Adipocyte (in vitro differentiated cells): ENCODE results near the gene CPXM1.
A peak's percentile ranks its signal among the peaks of the same experiment; 100 is the strongest.
"Not testable (repeated sequence)": the region's sequence is repeated elsewhere in the genome, so short reads cannot be mapped to it uniquely, and the experiment has no call there.

ENCODE experiments used
- DNase-seq: peaks from one replicate; pipeline ENCODE4 v3.0.0-alpha.2; 2015; ENCODE audit warnings: low read depth
- H3K27me3 ChIP-seq: replicated peaks from 2 replicates; pipeline ENCODE4 v1.7.0; 2013; ENCODE audit warnings: mild to moderate bottlenecking, low read length, moderate library complexity; ENCODE audit not compliant: control insufficient read depth, insufficient read depth
- H3K36me3 ChIP-seq: 2 replicates; pipeline ENCODE4 v1.7.0; 2013; ENCODE audit warnings: low read length, mild to moderate bottlenecking, moderate library complexity; ENCODE audit not compliant: control insufficient read depth, insufficient read depth, severe bottlenecking
- H3K4me1 ChIP-seq: 2 replicates; pipeline ENCODE4 v1.7.0; 2013; ENCODE audit warnings: mild to moderate bottlenecking, low read length, moderate library complexity; ENCODE audit not compliant: control insufficient read depth, insufficient read depth
- H3K4me3 ChIP-seq: 2 replicates; pipeline ENCODE4 v1.7.0; 2013; ENCODE audit warnings: mild to moderate bottlenecking, low read length, moderate library complexity
- H3K9ac ChIP-seq: 2 replicates; pipeline ENCODE4 v1.7.0; 2013; ENCODE audit warnings: mild to moderate bottlenecking, low read length, moderate library complexity
- H3K9me3 ChIP-seq: 2 replicates; pipeline ENCODE4 v1.7.0; 2013; ENCODE audit warnings: mild to moderate bottlenecking, low read length, moderate library complexity; ENCODE audit not compliant: control insufficient read depth

CPXM1 gene

DNA sequence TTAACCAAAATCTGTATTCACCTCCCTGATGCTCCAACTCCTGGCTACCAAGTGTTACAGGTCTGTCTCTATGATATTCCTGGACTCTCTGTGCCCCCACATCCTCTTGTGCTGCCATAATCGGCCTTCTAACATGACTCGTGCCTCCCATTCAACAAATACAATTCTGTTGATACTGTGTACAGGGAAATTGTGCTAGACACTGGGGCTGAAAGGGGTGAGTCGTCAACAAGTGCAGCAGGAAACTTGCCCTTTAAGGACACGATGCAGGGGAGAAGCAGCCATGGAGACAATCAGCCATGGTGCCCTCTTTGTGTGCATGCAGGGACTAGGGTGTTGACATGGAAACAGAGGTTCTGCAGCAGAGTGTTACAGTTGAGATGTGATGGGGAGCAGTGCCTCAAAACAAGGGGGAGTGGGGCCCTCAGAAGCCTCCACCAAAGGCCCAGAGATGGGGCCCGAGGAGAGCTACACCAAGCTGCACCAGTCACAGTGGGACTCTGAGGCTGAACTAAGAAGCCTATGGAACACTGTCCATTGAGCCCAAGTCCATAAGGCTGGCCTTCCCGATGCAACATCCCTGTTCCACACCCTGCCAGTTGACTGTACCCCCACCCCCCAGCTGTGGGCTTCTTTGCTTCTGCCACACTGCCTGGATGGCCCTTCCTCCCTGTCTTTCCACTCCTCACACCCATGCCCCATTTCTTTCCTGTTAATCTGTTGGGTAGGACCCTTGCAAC lies 37.0 kb upstream of the CPXM1 start:
- Histone ChIP-seq H3K36me3 (peaks cover 24% of the 10 kb centered on the region), H3K4me1 (peaks cover 19% of the 10 kb centered on the region), H3K27me3 (no peaks in the 10 kb centered on the region), H3K4me3 (no peak overlapping the region), H3K9ac (no peak overlapping the region), H3K9me3 (no peaks in the 10 kb centered on the region)
- DNase-seq = no peak

DNA sequence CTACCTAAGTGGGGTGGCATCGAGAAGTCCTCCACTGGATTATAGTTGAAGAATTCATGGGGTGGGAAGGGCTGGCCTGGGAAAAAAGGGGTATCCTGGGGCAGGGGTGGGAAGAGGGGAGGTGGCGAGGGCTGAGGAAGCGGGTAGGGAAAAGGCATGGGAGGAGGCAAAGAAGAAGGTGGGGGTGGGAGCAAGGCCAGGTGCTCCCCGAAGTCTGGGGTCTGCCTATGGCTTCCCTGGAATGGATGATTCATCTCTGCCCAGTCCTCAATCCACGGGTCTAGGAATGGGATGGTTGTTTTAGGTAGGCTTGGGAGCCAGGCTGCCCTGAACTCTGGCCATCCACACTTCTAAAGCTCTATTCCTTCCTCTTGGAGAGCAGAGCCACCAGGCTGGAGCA lies 35.6 kb upstream of the CPXM1 start:
- H3K9ac ChIP-seq = no peak overlapping the region
- H3K4me3 ChIP-seq = no peak overlapping the region
- peaks cover 24% of the 10 kb centered on the region for H3K36me3 ChIP-seq
- H3K4me1 ChIP-seq = peaks cover 21% of the 10 kb centered on the region
- no peaks in the 10 kb centered on the region for H3K27me3 ChIP-seq
- DNase-seq = no peak
- H3K9me3 ChIP-seq = no peaks in the 10 kb centered on the region

DNA sequence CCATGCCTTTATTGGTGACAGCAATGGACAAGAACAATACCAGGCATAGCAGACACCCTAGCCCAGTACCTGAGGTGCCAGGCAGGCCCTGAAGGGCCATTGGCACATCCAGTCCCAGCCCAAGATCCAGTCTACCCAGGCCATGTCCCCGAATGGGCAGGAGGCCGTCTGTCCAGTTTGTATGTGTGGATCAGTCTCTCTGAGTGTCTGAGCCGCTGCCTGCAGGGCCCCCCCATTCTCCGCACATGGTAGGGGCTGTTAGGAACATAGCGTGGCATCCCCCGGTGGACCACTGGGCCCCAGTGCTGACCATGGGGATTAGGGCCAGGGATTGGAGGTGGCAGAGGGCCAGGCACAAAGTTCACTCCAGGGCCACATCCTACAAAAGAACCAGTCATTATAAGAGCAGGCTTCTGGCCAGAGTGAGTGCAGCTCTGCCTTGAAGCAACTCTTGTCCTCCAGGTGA lies 34.9 kb upstream of the CPXM1 start:
- H3K27me3 ChIP-seq = no peaks in the 10 kb centered on the region
- H3K9me3 ChIP-seq = no peaks in the 10 kb centered on the region
- peaks cover 21% of the 10 kb centered on the region for H3K4me1 ChIP-seq
- H3K36me3 ChIP-seq = peaks cover 24% of the 10 kb centered on the region
- no peak overlapping the region for H3K9ac ChIP-seq
- DNase-seq = no peak
- no peak overlapping the region for H3K4me3 ChIP-seq

DNA sequence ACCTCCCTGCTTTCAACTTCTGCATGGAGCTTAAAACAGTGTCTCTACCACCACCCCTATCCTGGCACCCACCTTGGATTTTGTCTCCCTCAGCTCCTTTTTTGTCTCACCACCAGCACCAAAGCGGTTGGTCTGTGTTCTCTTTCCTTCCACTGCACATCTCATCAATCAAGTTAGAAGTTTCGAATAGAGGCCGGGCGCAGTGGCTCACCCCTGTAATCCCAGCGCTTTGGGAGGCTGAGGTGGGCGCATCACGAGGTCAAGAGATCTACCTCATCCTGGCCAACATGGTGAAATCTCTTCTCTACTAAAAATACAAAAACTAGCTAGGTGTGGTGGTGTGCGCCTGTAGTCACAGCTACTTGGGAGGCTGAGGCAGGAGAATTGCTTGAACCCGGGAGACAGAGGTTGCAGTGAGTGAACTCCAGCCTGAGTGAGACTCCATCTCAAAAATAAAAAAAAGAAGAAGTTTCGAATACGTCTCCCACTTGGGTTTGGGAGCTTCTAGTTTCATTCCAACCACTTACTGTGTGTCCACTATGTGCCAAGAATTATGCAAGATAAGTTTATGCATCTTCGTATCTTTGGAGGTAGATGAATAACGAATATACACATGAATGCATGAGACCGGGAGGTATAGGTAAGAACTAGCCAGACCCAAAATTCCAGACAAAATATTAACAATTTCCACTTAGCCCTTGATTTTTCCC lies 34.1 kb upstream of the CPXM1 start:
- no peak for DNase-seq
- Histone ChIP-seq H3K27me3 (no peaks in the 10 kb centered on the region), H3K4me1 (peaks cover 13% of the 10 kb centered on the region), H3K9me3 (no peaks in the 10 kb centered on the region), H3K36me3 (peaks cover 24% of the 10 kb centered on the region), H3K4me3 (no peak overlapping the region), H3K9ac (no peak overlapping the region)

DNA sequence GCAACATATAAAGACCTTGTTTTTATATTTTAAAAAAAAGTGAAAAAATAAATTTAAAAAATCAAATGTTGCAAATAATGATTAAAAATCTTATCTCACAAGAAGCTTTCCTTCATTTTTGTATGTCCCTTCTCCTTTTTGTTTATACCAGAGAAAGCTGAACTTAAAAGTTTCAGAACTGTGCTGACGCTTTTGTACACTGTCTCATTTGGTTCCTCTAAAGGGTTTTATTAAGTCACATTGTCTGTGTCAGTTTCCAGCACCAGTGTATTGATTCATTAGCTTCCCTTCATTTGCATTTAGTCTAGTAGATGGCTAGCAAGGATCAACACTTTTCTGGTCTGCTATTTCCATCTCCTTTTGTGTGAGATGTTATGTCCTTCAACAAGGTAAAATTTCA lies 33.3 kb upstream of the CPXM1 start:
- DNase-seq = no peak
- peaks cover 24% of the 10 kb centered on the region for H3K36me3 ChIP-seq
- no peaks in the 10 kb centered on the region for H3K27me3 ChIP-seq

DNA sequence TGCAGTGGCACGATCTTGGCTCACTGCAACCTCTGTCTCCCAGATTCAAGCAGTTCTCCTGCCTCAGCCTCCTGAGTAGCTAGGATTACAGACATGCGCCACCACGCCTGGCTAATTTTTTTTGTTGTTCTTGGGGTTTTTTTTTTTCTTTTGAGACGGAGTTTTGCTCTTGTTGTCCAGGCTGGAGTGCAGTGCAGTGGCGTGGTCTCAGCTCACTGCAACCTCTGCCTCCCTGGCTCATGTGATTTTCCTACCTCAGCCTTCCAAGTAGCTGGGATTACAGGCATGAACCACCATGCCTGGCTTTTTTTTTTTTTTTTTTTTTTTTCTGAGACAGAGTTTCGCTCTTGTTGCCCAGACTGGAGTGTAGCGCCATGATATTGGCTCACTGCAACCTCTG lies 30.8 kb upstream of the CPXM1 start:
- H3K4me3 ChIP-seq, H3K36me3 ChIP-seq, DNase-seq, H3K9ac ChIP-seq, H3K9me3 ChIP-seq, H3K27me3 ChIP-seq: not testable (repeated sequence)
- peaks cover 11% of the 10 kb centered on the region for H3K4me1 ChIP-seq

More for the DNA sequence above, 33.3 kb upstream of the CPXM1 start:
- no peak overlapping the region for H3K4me3 ChIP-seq
- H3K9me3 ChIP-seq = no peaks in the 10 kb centered on the region
- H3K9ac ChIP-seq = no peak overlapping the region
- H3K4me1 ChIP-seq = peaks cover 11% of the 10 kb centered on the region

DNA sequence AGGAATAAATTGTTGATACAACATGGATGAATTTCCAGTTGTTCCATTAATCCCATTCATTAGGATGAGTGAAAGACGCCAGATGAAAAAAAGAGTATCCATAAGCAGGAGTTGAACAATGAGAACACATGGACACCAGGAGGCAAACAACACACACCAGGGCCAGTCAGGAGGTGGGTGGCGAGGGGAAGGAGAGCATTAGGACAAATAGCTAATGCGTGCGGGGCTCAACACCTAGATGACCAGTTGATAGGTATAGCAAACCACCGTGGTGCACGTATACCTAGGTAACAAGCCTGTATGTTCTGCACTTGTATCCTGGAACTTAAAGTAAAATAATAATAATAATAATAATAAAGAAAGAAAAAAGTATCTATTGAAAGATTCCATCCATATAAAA lies 28.9 kb upstream of the CPXM1 start:
- H3K27me3 ChIP-seq = no peaks in the 10 kb centered on the region
- H3K9me3 ChIP-seq = no peaks in the 10 kb centered on the region
- DNase-seq = no peak
- no peak overlapping the region for H3K4me3 ChIP-seq
- peaks cover 11% of the 10 kb centered on the region for H3K4me1 ChIP-seq
- H3K36me3 ChIP-seq = no peaks in the 10 kb centered on the region
- no peak overlapping the region for H3K9ac ChIP-seq

DNA sequence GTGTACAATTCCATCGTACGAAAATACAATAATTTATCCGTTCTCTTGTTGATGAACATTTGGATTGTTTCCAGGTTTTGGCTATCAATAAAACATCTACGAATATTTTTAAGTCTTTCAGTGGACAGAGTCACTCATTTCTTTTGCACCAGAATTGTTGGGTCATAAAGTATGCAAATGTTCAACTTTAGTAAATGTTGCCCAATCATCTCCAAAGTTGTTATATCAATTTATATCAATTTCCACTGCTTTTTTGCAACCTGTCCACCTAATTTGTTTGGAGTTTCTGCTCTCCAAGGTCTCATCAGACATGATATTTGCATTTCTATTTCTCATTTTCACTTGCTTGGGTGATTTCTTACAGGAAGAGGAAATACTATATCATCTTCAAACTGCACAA lies 26.2 kb upstream of the CPXM1 start:
- Histone ChIP-seq H3K4me3 (no peak overlapping the region), H3K4me1 (peaks cover 4% of the 10 kb centered on the region), H3K9me3 (no peaks in the 10 kb centered on the region), H3K9ac (no peak overlapping the region), H3K27me3 (no peaks in the 10 kb centered on the region), H3K36me3 (no peaks in the 10 kb centered on the region)
- no peak for DNase-seq

DNA sequence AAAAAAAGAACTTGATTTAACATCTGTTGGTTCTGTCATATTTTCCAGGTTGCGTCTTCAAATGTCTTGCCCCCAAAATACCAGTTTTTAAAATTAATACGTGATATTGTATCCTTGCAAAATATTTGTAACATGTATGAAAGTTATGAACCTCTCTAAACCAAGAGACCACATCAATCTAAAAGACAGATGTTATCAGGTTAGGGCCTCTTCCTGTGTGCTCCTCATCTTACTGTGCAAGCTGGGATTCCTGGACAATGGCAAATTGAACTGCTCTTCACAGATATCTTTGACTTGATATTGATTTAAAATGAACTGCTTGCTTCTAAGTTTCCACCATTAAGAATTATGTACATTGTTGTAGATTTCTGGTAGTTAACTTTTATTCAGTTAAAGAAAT lies 25.3 kb upstream of the CPXM1 start:
- Histone ChIP-seq H3K9me3 (no peaks in the 10 kb centered on the region), H3K4me3 (no peak overlapping the region), H3K4me1 (peaks cover 4% of the 10 kb centered on the region), H3K9ac (no peak overlapping the region), H3K36me3 (no peaks in the 10 kb centered on the region), H3K27me3 (no peaks in the 10 kb centered on the region)
- no peak for DNase-seq

DNA sequence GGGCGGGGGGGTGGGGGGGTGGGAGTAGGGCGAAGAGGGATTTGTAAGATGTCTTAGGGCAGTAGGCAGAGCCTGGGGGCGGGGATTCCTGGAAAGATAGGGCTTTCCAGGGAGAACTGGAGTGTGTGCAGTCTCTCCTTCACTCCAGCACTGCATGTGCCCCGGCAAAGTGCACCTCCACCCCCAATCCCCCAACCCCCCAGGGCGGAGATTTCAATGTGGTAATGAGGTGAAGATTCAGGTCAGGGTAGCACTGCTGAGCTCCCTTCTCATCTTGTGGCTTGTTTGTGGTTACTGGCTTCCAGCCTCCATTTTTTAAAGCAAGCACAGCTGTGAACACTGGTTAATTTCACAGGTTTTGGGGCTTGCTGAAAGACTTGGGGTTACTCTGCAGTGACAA lies 21.6 kb upstream of the CPXM1 start:
- H3K4me1 ChIP-seq = peaks cover 40% of the 10 kb centered on the region
- no peak overlapping the region for H3K4me3 ChIP-seq
- no peaks in the 10 kb centered on the region for H3K27me3 ChIP-seq
- no peak for DNase-seq
- no peaks in the 10 kb centered on the region for H3K9me3 ChIP-seq
- H3K9ac ChIP-seq = no peak overlapping the region
- H3K36me3 ChIP-seq = no peaks in the 10 kb centered on the region

DNA sequence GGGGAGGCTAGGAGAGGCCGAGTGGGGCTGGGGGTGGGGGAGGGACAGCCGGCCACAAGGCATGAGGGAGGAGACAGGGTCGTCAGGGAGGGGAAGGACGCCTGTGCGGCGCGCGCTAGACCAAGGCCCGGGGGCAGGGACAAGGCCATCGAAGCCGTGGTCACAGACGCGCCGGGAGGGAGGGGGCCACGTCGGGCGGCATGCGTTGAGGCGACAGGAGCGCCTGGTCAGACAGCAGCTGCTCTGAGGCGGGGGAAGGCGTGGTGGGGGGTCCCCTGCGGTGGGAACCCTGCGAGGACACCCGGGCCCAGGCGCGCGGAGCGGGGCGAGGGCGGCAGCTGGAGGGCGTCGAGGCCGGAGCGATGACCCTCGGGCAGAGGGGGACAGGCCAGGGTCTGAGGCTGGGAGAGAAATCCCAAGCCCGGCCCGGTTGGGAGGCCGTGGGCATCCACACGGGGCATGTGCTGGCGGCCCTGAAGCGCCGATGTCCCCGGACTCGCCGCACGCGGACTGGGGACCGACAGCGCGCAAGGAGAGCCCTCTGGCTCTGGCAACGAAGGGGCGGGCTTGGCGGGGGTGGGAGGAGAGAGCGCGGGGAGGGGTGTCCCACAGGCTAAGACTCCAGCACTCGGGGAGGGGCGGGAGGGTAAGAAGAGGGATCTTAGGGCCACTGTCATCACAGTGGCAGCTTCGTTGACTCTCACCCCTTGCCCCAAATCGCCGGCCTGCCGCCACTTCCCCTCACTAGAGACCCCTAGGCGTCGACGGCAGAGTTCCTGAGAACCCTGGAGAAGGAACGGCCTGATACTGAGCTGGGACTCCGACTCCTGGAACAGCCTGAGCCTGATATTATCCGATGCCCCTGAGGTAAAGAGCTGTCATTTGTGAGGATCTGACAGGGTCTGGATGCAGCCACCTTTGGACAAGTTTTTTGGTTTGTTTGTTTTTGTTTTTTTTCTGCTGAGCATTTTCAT lies 20.8 kb upstream of the CPXM1 start:
- no peak for DNase-seq

More for the DNA sequence above, 20.8 kb upstream of the CPXM1 start:
- no peaks in the 10 kb centered on the region for H3K9me3 ChIP-seq
- no peak overlapping the region for H3K9ac ChIP-seq
- no peaks in the 10 kb centered on the region for H3K27me3 ChIP-seq
- H3K4me1 ChIP-seq = peaks cover 48% of the 10 kb centered on the region
- H3K36me3 ChIP-seq = no peaks in the 10 kb centered on the region
- peak overlapping the region; percentile 17 for H3K4me3 ChIP-seq
